Upper lobe of left lung (tissue), 4 donors: Measurements from ENCODE around the gene NCOA1.

Experiments used
- EP300 ChIP-seq, 4 donors: sonication (generic); formaldehyde crosslinking; IDR thresholded peaks; one replicate each; pipeline ENCODE4 v1.5.1; 2017; ENCODE audit warnings: antibody characterized with exemption in 4 of 4, control low read depth in 2 of 4
- POLR2A ChIP-seq, 4 donors: fragments of 450-650 bp; IDR thresholded peaks; one replicate each; pipeline ENCODE4 v1.5.1; 2016 to 2017; ENCODE audit warnings: antibody characterized with exemption in 4 of 4, mild to moderate bottlenecking in 2 of 4
- TF ChIP-seq, protein P1 (sequence below), 6 experiments: fragments of 450-650 bp in 4 of 6; fragments of 200-600 bp in 2 of 6; sonication (generic) in 2 of 6; IDR thresholded peaks; one replicate each; pipeline ENCODE4 v1.5.1; 2016 to 2019; ENCODE audit warnings: antibody characterized with exemption in 6 of 6

DNA sequence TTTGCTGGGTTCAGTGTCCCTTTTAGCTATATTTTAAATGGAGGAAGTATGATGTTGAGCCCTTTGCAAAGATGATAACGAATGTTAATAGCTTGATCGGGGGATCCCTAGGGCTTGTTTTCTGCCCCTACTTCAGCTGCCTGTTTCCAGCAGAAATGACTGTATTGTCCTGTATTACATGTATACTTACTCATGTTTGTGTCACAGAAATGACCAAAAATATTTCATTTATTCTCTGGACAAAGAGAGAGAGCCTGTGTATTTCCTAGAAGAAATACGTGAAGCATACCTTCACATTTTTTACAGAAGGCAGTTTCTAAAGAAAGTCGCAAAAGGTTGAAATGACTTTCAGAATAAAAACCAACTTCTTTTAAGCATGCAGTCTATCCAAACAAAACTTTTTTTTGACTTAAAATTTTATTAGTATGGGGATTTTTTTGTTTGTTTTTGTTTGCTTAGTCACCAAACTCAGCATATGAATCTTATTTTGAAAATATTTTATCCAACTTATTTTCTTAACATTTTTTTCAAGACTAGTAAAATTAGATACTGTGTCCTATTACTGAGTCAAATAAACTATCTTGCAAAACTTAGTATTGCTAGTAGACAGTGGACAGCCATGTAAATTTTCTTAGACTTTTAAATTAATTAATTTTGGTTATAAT lies 233.2 kb downstream of the NCOA1 start:
- TF ChIP-seq, protein P1, sequence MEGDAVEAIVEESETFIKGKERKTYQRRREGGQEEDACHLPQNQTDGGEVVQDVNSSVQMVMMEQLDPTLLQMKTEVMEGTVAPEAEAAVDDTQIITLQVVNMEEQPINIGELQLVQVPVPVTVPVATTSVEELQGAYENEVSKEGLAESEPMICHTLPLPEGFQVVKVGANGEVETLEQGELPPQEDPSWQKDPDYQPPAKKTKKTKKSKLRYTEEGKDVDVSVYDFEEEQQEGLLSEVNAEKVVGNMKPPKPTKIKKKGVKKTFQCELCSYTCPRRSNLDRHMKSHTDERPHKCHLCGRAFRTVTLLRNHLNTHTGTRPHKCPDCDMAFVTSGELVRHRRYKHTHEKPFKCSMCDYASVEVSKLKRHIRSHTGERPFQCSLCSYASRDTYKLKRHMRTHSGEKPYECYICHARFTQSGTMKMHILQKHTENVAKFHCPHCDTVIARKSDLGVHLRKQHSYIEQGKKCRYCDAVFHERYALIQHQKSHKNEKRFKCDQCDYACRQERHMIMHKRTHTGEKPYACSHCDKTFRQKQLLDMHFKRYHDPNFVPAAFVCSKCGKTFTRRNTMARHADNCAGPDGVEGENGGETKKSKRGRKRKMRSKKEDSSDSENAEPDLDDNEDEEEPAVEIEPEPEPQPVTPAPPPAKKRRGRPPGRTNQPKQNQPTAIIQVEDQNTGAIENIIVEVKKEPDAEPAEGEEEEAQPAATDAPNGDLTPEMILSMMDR (IDR thresholded peaks at IDR 0.05), result no peak
- TF ChIP-seq EP300 (IDR thresholded peaks at IDR 0.05) (no peak), POLR2A (IDR thresholded peaks at IDR 0.05) (no peak)
